ENCODE data around the gene PLEKHG2.

DNA sequence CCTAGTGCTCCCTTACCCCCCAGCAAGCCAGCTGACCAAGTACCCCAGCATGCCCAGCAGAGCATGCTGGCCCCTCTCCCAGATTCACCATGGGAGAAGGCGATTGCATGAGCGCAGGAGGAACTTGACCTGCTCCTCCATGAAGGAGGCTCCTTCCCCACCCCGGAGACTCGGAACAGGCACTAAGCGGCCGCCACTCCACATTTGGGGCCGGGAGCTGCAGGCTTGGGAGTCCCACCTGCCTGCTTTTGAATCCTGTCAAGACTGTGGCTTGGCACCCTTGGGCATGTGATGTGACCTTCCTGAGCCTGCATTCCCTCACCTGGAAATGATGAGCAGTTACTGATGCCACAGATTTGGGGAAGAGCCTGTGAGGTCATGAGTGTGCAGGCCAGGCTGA, 55.5 kb downstream of the PLEKHG2 start:
- TF ChIP-seq, protein P1, sequence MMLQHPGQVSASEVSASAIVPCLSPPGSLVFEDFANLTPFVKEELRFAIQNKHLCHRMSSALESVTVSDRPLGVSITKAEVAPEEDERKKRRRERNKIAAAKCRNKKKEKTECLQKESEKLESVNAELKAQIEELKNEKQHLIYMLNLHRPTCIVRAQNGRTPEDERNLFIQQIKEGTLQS (CRISPR knock-in tag; conservative IDR thresholded peaks at IDR 0.05): no peak
- TF ChIP-seq ZNF423 (CRISPR knock-in tag; IDR thresholded peaks at IDR 0.05) (no peak), NR3C1 (CRISPR knock-in tag; conservative IDR thresholded peaks at IDR 0.05; ENCODE audit: low read depth) (no peak)
- TF ChIP-seq, protein P2, sequence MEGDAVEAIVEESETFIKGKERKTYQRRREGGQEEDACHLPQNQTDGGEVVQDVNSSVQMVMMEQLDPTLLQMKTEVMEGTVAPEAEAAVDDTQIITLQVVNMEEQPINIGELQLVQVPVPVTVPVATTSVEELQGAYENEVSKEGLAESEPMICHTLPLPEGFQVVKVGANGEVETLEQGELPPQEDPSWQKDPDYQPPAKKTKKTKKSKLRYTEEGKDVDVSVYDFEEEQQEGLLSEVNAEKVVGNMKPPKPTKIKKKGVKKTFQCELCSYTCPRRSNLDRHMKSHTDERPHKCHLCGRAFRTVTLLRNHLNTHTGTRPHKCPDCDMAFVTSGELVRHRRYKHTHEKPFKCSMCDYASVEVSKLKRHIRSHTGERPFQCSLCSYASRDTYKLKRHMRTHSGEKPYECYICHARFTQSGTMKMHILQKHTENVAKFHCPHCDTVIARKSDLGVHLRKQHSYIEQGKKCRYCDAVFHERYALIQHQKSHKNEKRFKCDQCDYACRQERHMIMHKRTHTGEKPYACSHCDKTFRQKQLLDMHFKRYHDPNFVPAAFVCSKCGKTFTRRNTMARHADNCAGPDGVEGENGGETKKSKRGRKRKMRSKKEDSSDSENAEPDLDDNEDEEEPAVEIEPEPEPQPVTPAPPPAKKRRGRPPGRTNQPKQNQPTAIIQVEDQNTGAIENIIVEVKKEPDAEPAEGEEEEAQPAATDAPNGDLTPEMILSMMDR (IDR thresholded peaks at IDR 0.05): no peak

Data from WTC11 (cell line).